Endothelial cell of umbilical vein (primary cell): Measurements from ENCODE around the gene CYB5R4. TPM values are rescaled to one million over a fixed set of nuclear protein-coding genes. Genes with fewer than 3 reads are reported as not detected.

ENCODE experiments used
- BruUV-seq: library from RNA; stranded (reverse); fragments of 400-500 nt; replicated peaks from 2 replicates; lab custom pipeline; 2021; lab: Mats Ljungman, UMichigan
- CTCF ChIA-PET: fragments of 300-600, 350-600 bp; sonication (Branson Sonifier 250); formaldehyde crosslinking; loops from one replicate; lab custom pipeline; 2021; ENCODE audit warnings: antibody characterized with exemption, inconsistent platforms; lab: Charles Lee
- POLR2A ChIA-PET: fragments of 300-600, 350-600 bp; sonication (Branson Sonifier 250); formaldehyde crosslinking; loops from one replicate; lab custom pipeline; 2021; ENCODE audit warnings: antibody characterized with exemption, inconsistent platforms; lab: Charles Lee
- DNase-seq: peaks from one replicate; pipeline ENCODE4 v3.0.0-alpha.2; 2011; ENCODE audit warnings: low read depth, low spot score
- FAIRE-seq: peaks from 2 replicates; lab custom pipeline; 2011; peaks lifted over from hg19 to GRCh38; lab: Jason Lieb, UNC
- H2AFZ ChIP-seq: 2 replicates; pipeline ENCODE4 v1.6.0; 2012; ENCODE audit warnings: low read depth, low read length, control low read depth, inconsistent platforms
- H3K27ac ChIP-seq: 2 replicates; pipeline ENCODE4 v1.5.1; 2011; ENCODE audit warnings: low read depth, mild to moderate bottlenecking, control low read depth, low read length, moderate library complexity; ENCODE audit not compliant: insufficient read depth
- H3K27me3 ChIP-seq, 2 experiments: 2 replicates each; pipeline versions ENCODE4 v1.6.0 to v1.6.1; 2011; ENCODE audit warnings: low read length in 2 of 2, mixed read lengths in 1 of 2; ENCODE audit not compliant: control insufficient read depth in 2 of 2, insufficient read depth in 2 of 2
- H3K36me3 ChIP-seq, 2 experiments: 2 replicates in 1 of 2; 3 replicates in 1 of 2; pipeline ENCODE4 v1.5.1; 2011; ENCODE audit warnings: low read length in 2 of 2, mild to moderate bottlenecking in 1 of 2, moderate library complexity in 1 of 2; ENCODE audit not compliant: control insufficient read depth in 2 of 2, insufficient read depth in 2 of 2; ENCODE audit errors: extremely low read depth in 1 of 2
- H3K4me1 ChIP-seq: 3 replicates; pipeline ENCODE4 v1.5.1; 2011; ENCODE audit warnings: mild to moderate bottlenecking, low read length; ENCODE audit not compliant: control insufficient read depth, insufficient read depth; ENCODE audit errors: extremely low read depth
- H3K4me2 ChIP-seq: 2 replicates; pipeline ENCODE4 v1.6.1; 2011; ENCODE audit warnings: low read length, control low read depth, mixed read lengths; ENCODE audit not compliant: insufficient read depth
- H3K4me3 ChIP-seq, 3 experiments: fragments of 200-600 bp in 1 of 3; sonication (generic), shearing (Covaris generic) in 1 of 3; replicated peaks in 1 of 3; 2 replicates each; pipeline ENCODE4 v1.5.1; 2011 to 2016; ENCODE audit warnings: control low read depth in 3 of 3, low read length in 3 of 3, mild to moderate bottlenecking in 2 of 3, inconsistent platforms in 1 of 3, low read depth in 1 of 3, moderate library complexity in 1 of 3; ENCODE audit not compliant: insufficient read depth in 1 of 3
- H3K79me2 ChIP-seq: 2 replicates; pipeline ENCODE4 v1.6.0; 2012; ENCODE audit warnings: low read length, inconsistent platforms; ENCODE audit not compliant: control insufficient read depth, insufficient read depth
- H3K9ac ChIP-seq: replicated peaks from 2 replicates; pipeline ENCODE3; 2011; ENCODE audit warnings: low read length, control low read depth; ENCODE audit not compliant: insufficient read depth; ENCODE audit errors: extremely low read depth
- H3K9me1 ChIP-seq: replicated peaks from 3 replicates; pipeline ENCODE4 v1.6.0; 2011; ENCODE audit warnings: mild to moderate bottlenecking, low read length; ENCODE audit not compliant: control insufficient read depth, insufficient read depth; ENCODE audit errors: extremely low read depth
- H3K9me3 ChIP-seq: replicated peaks from 2 replicates; pipeline ENCODE4 v1.5.1; 2012; ENCODE audit warnings: low read length, inconsistent platforms; ENCODE audit not compliant: control insufficient read depth, insufficient read depth
- H4K20me1 ChIP-seq: replicated peaks from 2 replicates; pipeline ENCODE3; 2011; ENCODE audit warnings: mild to moderate bottlenecking, low read length; ENCODE audit not compliant: control insufficient read depth, insufficient read depth; ENCODE audit errors: extremely low read depth
- EZH2 ChIP-seq: IDR thresholded peaks from 2 replicates; pipeline ENCODE4 v1.6.1; 2012; ENCODE audit warnings: borderline replicate concordance, low read depth, mild to moderate bottlenecking, moderate library complexity, low read length, inconsistent platforms; ENCODE audit not compliant: severe bottlenecking
- FOS ChIP-seq: IDR thresholded peaks from 2 replicates; pipeline ENCODE4 v1.6.1; 2011; ENCODE audit warnings: mild to moderate bottlenecking, low read length, moderate library complexity, borderline replicate concordance; ENCODE audit not compliant: insufficient read depth
- GATA2 ChIP-seq: IDR thresholded peaks from 2 replicates; pipeline ENCODE4 v1.7.0; 2011; ENCODE audit warnings: low read depth, mild to moderate bottlenecking, moderate library complexity, mixed read lengths, low read length; ENCODE audit not compliant: insufficient read length, insufficient read depth
- JUN ChIP-seq: IDR thresholded peaks from 2 replicates; pipeline ENCODE4 v1.6.1; 2011; ENCODE audit warnings: borderline replicate concordance, low read depth; ENCODE audit not compliant: insufficient read length, insufficient read depth
- MYC ChIP-seq: IDR thresholded peaks from one replicate; pipeline ENCODE4 v1.6.1; 2011; ENCODE audit warnings: mild to moderate bottlenecking, low read depth, low read length
- POLR2A ChIP-seq: IDR thresholded peaks from 2 replicates; pipeline ENCODE4 v1.6.1; 2012; ENCODE audit warnings: low read depth, mild to moderate bottlenecking, control low read depth, low read length
- POLR2AphosphoS5 ChIP-seq: IDR thresholded peaks from 2 replicates; pipeline ENCODE4 v1.6.1; 2012; ENCODE audit warnings: low read depth, mild to moderate bottlenecking, control low read depth, low read length, moderate library complexity; ENCODE audit not compliant: insufficient read depth
- dilution Hi-C: fragments of 300-500 bp; cut with MboI; formaldehyde crosslinking; loops from one replicate; pipeline ENCODE4 v1.15.0; 2019; ENCODE audit warnings: low sequenced_read_pairs; ENCODE audit not compliant: extremely low pct_ligation_motif_present
- intact Hi-C: fragments of 100-400 bp; cut with micrococcal nuclease; formaldehyde crosslinking; loops from one replicate; pipeline ENCODE4 v1.10.0; 2022
- polyA plus RNA-seq, 4 experiments: library from polyadenylated mRNA; depleted of rRNA in 3 of 4; stranded (reverse) in 3 of 4; unstranded in 1 of 4; fragments of >200 nt; gene quantifications; 2 replicates each; pipeline versions ENCODE4 v1.2.1 to v1.2.3, GENCODE V29; 2011 to 2012; ENCODE audit warnings: missing spikeins in 1 of 4
- total RNA-seq: library from RNA; stranded (reverse); gene quantifications from 2 replicates; pipeline ENCODE4 v1.2.3, GENCODE V29; 2021
- TF ChIP-seq, protein P1 (sequence below): IDR thresholded peaks from 2 replicates; pipeline ENCODE4 v1.6.1; 2011; ENCODE audit not compliant: insufficient read depth, insufficient read length
- TF ChIP-seq, protein P2 (sequence below), 2 donors: IDR thresholded peaks; 1 replicate in 1 of 2; 2 replicates in 1 of 2; pipeline ENCODE4 v1.5.1; 2011; ENCODE audit warnings: low read length in 2 of 2, mild to moderate bottlenecking in 2 of 2, moderate library complexity in 2 of 2, control low read depth in 1 of 2, inconsistent platforms in 1 of 2, low read depth in 1 of 2; ENCODE audit not compliant: insufficient read depth in 1 of 2; ENCODE audit errors: extremely low read depth in 1 of 2

The CYB5R4 gene
- total and polyA plus RNA-seq, 2 donors (not counting 3 experiments of a cell fraction or from before 2014, with no cell fraction given) = 3.1 to 13.4 TPM

- BruUV-seq = no TSS peak
- peaks cover 8% of the 10 kb centered on the region for H3K4me1 ChIP-seq
- H3K27ac ChIP-seq = no peak overlapping the region
- POLR2A ChIA-PET = no interaction called here
- H3K79me2 ChIP-seq = peaks cover 6% of the 10 kb centered on the region
- TF ChIP-seq POLR2A (no peak), POLR2AphosphoS5 (no peak), MYC (no peak), EZH2 (no peak), JUN (no peak), GATA2 (no peak), FOS (no peak)
- TF ChIP-seq, protein P1, sequence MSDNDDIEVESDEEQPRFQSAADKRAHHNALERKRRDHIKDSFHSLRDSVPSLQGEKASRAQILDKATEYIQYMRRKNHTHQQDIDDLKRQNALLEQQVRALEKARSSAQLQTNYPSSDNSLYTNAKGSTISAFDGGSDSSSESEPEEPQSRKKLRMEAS = no peak
- TF ChIP-seq, protein P2, sequence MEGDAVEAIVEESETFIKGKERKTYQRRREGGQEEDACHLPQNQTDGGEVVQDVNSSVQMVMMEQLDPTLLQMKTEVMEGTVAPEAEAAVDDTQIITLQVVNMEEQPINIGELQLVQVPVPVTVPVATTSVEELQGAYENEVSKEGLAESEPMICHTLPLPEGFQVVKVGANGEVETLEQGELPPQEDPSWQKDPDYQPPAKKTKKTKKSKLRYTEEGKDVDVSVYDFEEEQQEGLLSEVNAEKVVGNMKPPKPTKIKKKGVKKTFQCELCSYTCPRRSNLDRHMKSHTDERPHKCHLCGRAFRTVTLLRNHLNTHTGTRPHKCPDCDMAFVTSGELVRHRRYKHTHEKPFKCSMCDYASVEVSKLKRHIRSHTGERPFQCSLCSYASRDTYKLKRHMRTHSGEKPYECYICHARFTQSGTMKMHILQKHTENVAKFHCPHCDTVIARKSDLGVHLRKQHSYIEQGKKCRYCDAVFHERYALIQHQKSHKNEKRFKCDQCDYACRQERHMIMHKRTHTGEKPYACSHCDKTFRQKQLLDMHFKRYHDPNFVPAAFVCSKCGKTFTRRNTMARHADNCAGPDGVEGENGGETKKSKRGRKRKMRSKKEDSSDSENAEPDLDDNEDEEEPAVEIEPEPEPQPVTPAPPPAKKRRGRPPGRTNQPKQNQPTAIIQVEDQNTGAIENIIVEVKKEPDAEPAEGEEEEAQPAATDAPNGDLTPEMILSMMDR (IDR thresholded peaks at IDR 0.05; ENCODE audit: extremely low read depth in 1 of 2, insufficient read depth in 1 of 2, low read depth in 1 of 2, low read length in 2 of 2) = no peak
- FAIRE-seq = no peak
- H3K27me3 ChIP-seq = no peaks in the 10 kb centered on the region
- H3K4me2 ChIP-seq = no peak overlapping the region
- no peak for DNase-seq
- H3K9me1 ChIP-seq = no peaks in the 10 kb centered on the region
- no peak overlapping the region for H2AFZ ChIP-seq
- H4K20me1 ChIP-seq = no peaks in the 10 kb centered on the region
- no peak overlapping the region for H3K4me3 ChIP-seq
- H3K9me3 ChIP-seq = no peaks in the 10 kb centered on the region
- intact Hi-C loops (no loop called here), dilution Hi-C loops (no loop called here)
- H3K36me3 ChIP-seq = no peaks in the 10 kb centered on the region
- no peak overlapping the region for H3K9ac ChIP-seq
- CTCF ChIA-PET = no interaction called here
Measured at GRCh38 chr6:83862776-83863471, 3.4 kb downstream of the CYB5R4 start.
